Pancreas (tissue), 10 donors: ENCODE results near the gene PIH1D1. TPM values are rescaled to one million over a fixed set of nuclear protein-coding genes. Genes with fewer than 3 reads are reported as not detected.

Experiments
- ATAC-seq, 4 donors: fragments of 200-7000 bp; cut with Tn5 transposase; one replicate each; pipeline versions ENCODE4 v1.8.0 to v1.9.1; 2020; ENCODE audit warnings: mild to moderate bottlenecking in 4 of 4, moderate library complexity in 4 of 4
- DNase-seq, 6 donors: peaks; one replicate each; pipeline ENCODE4 v3.0.0-alpha.2; 2020
- FAIRE-seq: peaks from 2 replicates; lab custom pipeline; 2012; peaks lifted over from hg19 to GRCh38; lab: Jason Lieb, UNC
- H3K27ac ChIP-seq, 4 donors: fragments of 200-600 bp; sonication (generic); 1 replicate in 3 of 4; 2 replicates in 1 of 4; pipeline versions ENCODE4 v1.5.0 to v1.8.0; 2020
- H3K27me3 ChIP-seq, 4 donors: fragments of 200-600 bp; one replicate each; pipeline ENCODE4 v1.8.0; 2021
- H3K36me3 ChIP-seq, 3 donors: fragments of 200-600 bp; sonication (generic) in 1 of 3; one replicate each; pipeline versions ENCODE4 v1.5.0 to v1.8.0; 2020 to 2021
- H3K4me1 ChIP-seq, 3 donors: fragments of 200-600 bp; one replicate each; pipeline ENCODE4 v1.8.0; 2021
- H3K4me3 ChIP-seq, 4 donors: fragments of 200-600 bp; sonication (generic) in 2 of 4; one replicate each; pipeline versions ENCODE4 v1.5.0 to v1.8.0; 2020 to 2021
- H3K9me3 ChIP-seq, 4 donors: fragments of 200-600 bp; one replicate each; pipeline ENCODE4 v1.8.0; 2021
- WGBS, 2 donors: extraction: QIAGEN DNeasy Blood & Tissue Kit; methylation state at CpG; one replicate each; pipeline ENCODE4 v1.1.7; 2013; 5-methylcytosine and 5-hydroxymethylcytosine counted together
- intact Hi-C, 3 donors: fragments of 100-400 bp; cut with DNase I; formaldehyde crosslinking; loops; one replicate each; pipeline versions ENCODE4 v1.11.1 to v1.14.2; 2022
- polyA plus RNA-seq, 2 donors: library from polyadenylated mRNA; stranded (reverse); fragments of 200-250 nt; gene quantifications; one replicate each; pipeline ENCODE4 v1.2.3, GENCODE V29; 2013
- total RNA-seq, 6 donors: library from RNA; stranded (reverse); fragmentation: NEBNext Ultra II Directional in 4 of 6; extraction: Animal tissue kit (Norgen Biotek cat#: 25700) in 4 of 6; gene quantifications; one replicate each; pipeline versions ENCODE4 v1.2.1 to v1.2.4, GENCODE V29; 2021 to 2023
- TF ChIP-seq, protein P1 (sequence below), 4 donors: fragments of 200-600 bp; sonication (generic) in 3 of 4; IDR thresholded peaks; one replicate each; pipeline versions ENCODE4 v1.5.0 to v1.8.0; 2021; ENCODE audit warnings: antibody characterized with exemption in 4 of 4
- donor health status: healthy with polysubstance abuse.
- donor health status: DM: no; HTN: no; CAD: no; lungs with moderate emphysema.
- donor health status: DM: no; HTN: no; CAD: no.
- donor health status: control.
- donor health status: control.
- donor health status: Bipolar disorder and iron deficiency.
- donor health status: DM: yes; HTN: yes; CAD: no.
- donor health status: DM: no; HTN: no; CAD: no.
- donor health status: DM: no; HTN: no; CAD: no.
- donor health status: DM: yes; HTN: yes; CAD: no.

PIH1D1 gene
- total and polyA plus RNA-seq, 8 donors, result 34.2 to 110 (median 38.4) TPM

DNA sequence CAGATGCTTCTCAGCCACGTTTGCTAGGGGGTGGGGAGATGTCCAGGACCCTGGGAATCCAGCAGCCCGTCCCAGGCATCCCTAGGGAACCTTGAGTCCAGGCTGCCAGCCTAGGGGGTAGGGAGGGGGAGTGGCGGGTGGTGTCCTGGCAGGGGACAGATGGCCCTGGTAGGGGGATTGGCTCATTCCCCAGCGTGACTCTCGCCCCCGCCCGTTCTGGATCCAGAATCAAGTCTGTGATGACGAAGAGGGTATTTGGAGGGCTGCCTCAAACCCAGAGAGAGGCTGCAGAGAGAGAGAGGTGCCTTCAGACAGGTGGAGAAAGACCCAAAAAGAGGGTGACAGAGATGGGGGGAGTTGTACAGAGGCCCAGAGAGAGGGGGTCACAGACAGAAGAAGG is 14.4 kb downstream of the PIH1D1 start:
- intact Hi-C loops, result loop anchor here in 2 of 3 donors (5.0 kb wide), 1 partner anchor 40 kb away; no protein-coding TSS in a partner anchor
- H3K36me3 ChIP-seq, result no peaks in the 10 kb centered on the region

DNA sequence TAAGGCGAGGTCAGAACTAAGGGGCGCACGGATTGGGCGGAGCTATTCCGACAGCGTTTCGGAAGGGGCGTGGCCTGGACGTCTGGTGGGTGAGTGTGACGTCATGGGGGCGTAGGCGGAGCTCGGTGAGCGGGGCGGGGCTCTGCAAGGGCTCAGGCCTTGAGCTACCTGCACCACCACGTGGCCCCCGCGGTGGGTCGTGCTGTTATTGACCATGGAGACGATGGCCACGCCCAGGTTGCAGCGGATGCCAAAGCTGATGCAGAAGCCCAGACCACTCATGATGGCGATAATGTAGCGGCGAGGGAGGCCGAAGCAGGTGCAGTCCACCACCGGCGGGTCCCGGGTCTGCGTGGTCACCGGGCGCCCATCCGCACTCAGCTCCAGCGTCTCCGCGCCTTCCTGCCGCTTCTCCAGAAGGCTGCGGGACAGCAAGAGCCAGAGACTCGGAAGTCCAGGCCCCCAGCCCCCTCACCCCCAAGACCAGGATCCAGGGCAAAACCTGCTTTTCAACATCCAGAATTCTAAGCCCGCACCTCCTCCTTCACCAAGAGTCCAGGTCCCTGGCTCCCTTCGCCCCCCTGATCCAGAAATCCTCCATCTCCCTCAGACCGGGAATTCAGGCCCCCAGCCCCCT is 15.1 kb downstream of the PIH1D1 start:
- Histone ChIP-seq H3K4me3 (no peak overlapping the region), H3K36me3 (no peaks in the 10 kb centered on the region), H3K27ac (no peak overlapping the region), H3K27me3 (peaks cover 0 to 29% (median 0%) of the 10 kb centered on the region in 4 donors), H3K9me3 (no peaks in the 10 kb centered on the region), H3K4me1 (no peaks in the 10 kb centered on the region)
- TF ChIP-seq, protein P1, sequence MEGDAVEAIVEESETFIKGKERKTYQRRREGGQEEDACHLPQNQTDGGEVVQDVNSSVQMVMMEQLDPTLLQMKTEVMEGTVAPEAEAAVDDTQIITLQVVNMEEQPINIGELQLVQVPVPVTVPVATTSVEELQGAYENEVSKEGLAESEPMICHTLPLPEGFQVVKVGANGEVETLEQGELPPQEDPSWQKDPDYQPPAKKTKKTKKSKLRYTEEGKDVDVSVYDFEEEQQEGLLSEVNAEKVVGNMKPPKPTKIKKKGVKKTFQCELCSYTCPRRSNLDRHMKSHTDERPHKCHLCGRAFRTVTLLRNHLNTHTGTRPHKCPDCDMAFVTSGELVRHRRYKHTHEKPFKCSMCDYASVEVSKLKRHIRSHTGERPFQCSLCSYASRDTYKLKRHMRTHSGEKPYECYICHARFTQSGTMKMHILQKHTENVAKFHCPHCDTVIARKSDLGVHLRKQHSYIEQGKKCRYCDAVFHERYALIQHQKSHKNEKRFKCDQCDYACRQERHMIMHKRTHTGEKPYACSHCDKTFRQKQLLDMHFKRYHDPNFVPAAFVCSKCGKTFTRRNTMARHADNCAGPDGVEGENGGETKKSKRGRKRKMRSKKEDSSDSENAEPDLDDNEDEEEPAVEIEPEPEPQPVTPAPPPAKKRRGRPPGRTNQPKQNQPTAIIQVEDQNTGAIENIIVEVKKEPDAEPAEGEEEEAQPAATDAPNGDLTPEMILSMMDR (IDR thresholded peaks at IDR 0.05), result no peak
- no peak for FAIRE-seq
- 14% methylated on average over 40 to 42 of the region's 42 CpGs for WGBS, 2 donors
- peak in 1 of 4 donors; percentile 26 for ATAC-seq
- intact Hi-C loops, result loop anchor here in 2 of 3 donors (5.0 kb wide), 1 partner anchor 39 kb away; no protein-coding TSS in a partner anchor
- DNase-seq, result peak in 2 of 6 donors; percentile 55 to 67

More for the DNA sequence above, 14.4 kb downstream of the PIH1D1 start:
- peaks cover 0 to 23% (median 0%) of the 10 kb centered on the region in 4 donors for H3K27me3 ChIP-seq
- no peaks in the 10 kb centered on the region for H3K4me1 ChIP-seq
- WGBS, 2 donors, result 10 to 16% methylated on average over 8 of the region's 8 CpGs
- ATAC-seq, result no peak
- no peak overlapping the region for H3K4me3 ChIP-seq
- no peak for DNase-seq
- no peaks in the 10 kb centered on the region for H3K9me3 ChIP-seq
- TF ChIP-seq, protein P1 (IDR thresholded peaks at IDR 0.05), result no peak
- no peak overlapping the region for H3K27ac ChIP-seq
- no peak for FAIRE-seq

DNA sequence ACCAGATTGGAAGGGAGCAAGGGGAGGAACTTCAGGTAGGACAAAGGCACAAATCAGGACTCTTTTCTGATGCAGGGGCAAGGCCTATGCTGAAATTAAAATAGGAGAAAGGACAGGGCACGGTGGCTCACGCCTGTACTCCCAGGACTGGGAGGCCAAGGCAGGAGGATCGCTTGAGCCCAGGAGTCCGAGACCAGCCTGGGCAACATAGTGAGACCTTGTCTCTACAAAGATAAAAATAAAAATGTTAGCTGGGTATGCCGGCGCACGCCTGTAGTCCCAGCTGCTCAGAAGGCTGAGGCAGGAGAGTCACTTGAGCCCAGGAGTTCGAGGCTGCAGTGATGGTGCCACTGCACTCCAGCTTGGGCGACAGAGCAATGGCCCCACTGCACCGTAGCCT is 15.9 kb downstream of the PIH1D1 start:
- no peaks in the 10 kb centered on the region for H3K4me1 ChIP-seq
- H3K27me3 ChIP-seq, result peaks cover 0 to 36% (median 0%) of the 10 kb centered on the region in 4 donors
- 79 to 80% methylated on average over 10 of the region's 10 CpGs for WGBS, 2 donors
- no peaks in the 10 kb centered on the region for H3K9me3 ChIP-seq
- DNase-seq (no peak), FAIRE-seq (no peak), ATAC-seq (no peak)
- TF ChIP-seq, protein P1 (IDR thresholded peaks at IDR 0.05), result no peak
- H3K27ac ChIP-seq, result no peak overlapping the region
- H3K36me3 ChIP-seq, result no peaks in the 10 kb centered on the region
- no peak overlapping the region for H3K4me3 ChIP-seq
- intact Hi-C loops, result loop anchor here in 2 of 3 donors (5.0 kb wide), 1 partner anchor 38 kb away; no protein-coding TSS in a partner anchor

DNA sequence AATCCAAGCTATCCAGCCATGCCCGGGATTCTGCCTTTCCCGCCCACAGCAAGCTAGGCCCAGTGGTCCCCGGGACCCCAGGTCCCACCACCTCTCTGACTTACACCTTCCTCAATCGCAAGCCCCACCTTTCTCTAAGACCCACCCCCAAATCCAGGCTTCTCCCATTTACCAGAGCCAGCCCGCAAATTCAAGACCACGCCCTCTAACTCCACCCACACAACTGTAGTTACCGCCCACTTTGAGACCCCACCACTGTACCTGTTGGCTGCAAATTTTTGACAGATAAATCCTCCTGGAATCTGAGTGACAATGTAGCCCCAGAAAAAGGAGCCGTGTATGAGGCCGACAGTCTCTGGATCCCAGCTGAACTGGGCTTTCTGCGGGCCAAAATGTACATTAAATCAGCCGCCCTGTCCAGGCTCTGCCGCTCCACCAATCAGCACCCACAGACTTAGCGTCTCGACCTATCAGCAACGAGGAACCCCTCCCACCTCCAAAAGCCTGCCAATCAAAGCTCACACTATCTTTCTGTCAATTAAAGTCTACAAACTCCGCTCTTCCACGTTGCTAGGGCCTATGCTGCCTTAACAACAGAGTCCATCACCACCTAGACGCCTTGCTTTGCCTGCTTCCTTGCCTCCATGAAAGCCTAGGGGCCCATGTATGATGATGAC is 16.6 kb downstream of the PIH1D1 start:
- no peak for ATAC-seq
- DNase-seq, result no peak
- intact Hi-C loops, result loop anchor here in 2 of 3 donors (5.0 kb wide), 1 partner anchor 38 kb away; no protein-coding TSS in a partner anchor
- H3K9me3 ChIP-seq, result no peaks in the 10 kb centered on the region
- no peak for FAIRE-seq
- no peaks in the 10 kb centered on the region for H3K4me1 ChIP-seq
- H3K27ac ChIP-seq, result no peak overlapping the region
- no peaks in the 10 kb centered on the region for H3K36me3 ChIP-seq
- WGBS, 2 donors, result 74 to 82% methylated on average over 18 of the region's 18 CpGs
- H3K4me3 ChIP-seq, result no peak overlapping the region
- H3K27me3 ChIP-seq, result peaks cover 0 to 37% (median 0%) of the 10 kb centered on the region in 4 donors
- TF ChIP-seq, protein P1 (IDR thresholded peaks at IDR 0.05), result no peak
